HUDEP-2 (cell line): ENCODE measurements around the gene COPE.

ENCODE experiments used
- DNase-seq, 76 experiments: peaks; one replicate each; lab custom pipeline; 2025; ENCODE audit not compliant: unreplicated experiment in 76 of 76; lab: John Stamatoyannopoulos, UW

The COPE gene

DNA sequence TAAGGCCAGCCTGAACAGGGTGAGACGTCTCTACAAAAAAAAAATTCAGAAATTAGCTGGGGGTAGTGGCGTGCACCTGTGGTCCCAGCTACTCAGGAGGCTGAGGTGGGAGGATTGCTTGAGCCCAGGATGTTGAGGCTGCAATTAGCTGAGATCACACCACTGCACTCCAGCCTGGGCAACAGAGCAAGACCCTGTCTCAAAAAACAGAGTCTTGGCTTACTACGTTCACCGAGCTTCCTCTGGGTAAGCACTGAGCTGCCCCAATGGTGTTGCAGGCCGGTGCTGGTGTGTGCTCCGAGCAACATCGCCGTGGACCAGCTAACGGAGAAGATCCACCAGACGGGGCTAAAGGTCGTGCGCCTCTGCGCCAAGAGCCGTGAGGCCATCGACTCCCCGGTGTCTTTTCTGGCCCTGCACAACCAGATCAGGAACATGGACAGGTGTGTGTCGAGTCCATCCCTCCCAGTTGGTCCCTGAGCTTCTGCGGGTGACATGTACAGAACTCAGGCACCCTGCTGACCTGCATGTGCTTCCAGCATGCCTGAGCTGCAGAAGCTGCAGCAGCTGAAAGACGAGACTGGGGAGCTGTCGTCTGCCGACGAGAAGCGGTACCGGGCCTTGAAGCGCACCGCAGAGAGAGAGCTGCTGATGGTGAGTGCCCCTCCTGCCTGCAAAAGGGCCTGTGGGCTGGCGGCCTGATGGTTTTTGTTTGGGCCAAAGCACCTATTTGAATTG is 63.4 kb downstream of the COPE start:
- no peak for DNase-seq

- DNase-seq: no peak
Measured at GRCh38 chr19:18854982-18855381, 64.2 kb downstream of the COPE start.

- DNase-seq: no peak
Measured at GRCh38 chr19:18853755-18854427, 65.3 kb downstream of the COPE start.

DNA sequence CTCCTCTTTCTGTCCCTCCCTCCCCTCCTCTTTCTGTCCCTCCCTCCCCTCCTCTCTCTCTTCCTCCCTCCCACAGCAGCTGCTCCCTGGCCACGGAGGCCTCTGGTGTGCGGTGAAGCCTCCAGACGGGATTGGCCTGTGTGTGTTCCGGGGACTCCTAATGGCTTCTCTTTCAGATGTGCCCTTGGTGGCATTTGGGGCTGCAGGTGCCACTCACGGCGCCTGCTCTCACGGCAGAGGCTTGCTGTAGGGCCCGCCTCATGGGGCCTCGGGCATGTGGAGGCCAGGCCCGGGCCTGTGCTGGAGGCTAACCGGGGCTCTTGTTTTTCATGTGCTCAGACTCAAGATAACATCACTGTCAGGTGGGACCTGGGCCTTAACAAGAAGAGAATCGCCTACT is 66.5 kb downstream of the COPE start:
- no peak for DNase-seq

- DNase-seq: no peak
Measured at GRCh38 chr19:18851673-18852325, 67.4 kb downstream of the COPE start.

DNA sequence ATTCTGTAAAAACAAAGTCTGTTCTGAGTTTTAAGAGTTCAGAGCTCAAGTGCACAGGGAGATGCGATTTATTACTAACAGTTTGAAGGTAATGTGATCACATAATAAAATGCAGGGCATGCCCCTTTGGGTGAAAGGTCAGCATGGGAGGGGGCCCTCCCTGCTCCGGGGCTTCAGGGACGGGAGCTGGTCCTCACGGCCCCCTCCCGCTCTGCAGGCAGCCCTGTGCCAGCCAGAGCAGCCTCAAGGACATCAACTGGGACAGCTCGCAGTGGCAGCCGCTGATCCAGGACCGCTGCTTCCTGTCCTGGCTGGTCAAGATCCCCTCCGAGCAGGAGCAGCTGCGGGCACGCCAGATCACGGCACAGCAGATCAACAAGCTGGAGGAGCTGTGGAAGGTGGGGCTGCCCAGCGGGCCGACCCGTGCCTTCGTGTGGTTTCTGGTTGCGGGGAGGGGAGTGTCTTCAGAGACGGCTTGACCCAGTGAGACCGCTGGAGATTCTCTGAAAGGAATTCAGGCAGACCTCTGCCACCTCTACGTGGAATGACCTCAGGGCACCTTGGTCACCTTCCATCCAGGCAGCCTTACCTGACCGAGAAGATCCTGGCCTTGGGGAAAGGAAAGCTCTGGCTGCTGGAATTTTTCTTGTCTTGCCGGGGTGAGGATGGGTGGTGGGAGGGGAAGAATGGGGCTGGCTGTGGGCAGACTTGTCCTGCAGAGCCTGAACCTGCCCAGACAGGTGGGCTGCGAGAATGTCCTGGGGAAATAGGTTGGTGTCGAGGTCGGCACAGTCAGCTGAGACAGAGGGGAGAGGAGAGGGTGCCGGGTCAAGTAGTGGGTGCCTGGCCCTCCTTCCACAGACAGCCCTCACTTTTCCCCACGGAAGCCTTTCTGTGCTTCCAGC is 68.5 kb downstream of the COPE start:
- DNase-seq: no peak

DNA sequence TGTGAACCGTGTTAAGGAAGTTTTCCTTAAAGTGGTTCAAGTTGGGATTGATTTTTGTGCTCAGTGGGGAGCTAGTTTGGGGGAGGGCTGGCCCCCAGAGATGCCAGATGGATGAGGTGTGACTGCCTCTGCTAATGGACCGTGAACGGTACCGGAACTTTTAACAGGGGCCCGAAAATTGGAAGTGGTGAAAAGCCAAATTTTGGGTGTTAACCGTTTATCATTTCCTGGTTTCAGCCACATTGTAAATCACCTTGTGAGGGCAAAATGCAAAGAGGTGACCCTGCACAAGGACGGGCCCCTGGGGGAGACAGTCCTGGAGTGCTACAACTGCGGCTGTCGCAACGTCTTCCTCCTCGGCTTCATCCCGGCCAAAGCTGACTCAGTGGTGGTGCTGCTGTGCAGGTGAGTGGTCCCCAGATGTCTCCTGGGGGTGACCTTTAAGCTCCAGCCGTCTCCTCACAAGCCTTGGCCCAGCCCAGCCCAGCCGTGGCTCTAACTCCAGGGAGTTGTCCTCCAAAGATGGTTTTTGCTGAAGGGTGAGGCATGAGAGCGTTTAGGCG is 69.3 kb downstream of the COPE start:
- DNase-seq: no peak
